ENCODE measurements around the gene ACAP1.

ACAP1 gene, protein sequence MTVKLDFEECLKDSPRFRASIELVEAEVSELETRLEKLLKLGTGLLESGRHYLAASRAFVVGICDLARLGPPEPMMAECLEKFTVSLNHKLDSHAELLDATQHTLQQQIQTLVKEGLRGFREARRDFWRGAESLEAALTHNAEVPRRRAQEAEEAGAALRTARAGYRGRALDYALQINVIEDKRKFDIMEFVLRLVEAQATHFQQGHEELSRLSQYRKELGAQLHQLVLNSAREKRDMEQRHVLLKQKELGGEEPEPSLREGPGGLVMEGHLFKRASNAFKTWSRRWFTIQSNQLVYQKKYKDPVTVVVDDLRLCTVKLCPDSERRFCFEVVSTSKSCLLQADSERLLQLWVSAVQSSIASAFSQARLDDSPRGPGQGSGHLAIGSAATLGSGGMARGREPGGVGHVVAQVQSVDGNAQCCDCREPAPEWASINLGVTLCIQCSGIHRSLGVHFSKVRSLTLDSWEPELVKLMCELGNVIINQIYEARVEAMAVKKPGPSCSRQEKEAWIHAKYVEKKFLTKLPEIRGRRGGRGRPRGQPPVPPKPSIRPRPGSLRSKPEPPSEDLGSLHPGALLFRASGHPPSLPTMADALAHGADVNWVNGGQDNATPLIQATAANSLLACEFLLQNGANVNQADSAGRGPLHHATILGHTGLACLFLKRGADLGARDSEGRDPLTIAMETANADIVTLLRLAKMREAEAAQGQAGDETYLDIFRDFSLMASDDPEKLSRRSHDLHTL
- total RNA-seq: 79.5 to 466 (median 306) reads per million in 9 experiments

DNA sequence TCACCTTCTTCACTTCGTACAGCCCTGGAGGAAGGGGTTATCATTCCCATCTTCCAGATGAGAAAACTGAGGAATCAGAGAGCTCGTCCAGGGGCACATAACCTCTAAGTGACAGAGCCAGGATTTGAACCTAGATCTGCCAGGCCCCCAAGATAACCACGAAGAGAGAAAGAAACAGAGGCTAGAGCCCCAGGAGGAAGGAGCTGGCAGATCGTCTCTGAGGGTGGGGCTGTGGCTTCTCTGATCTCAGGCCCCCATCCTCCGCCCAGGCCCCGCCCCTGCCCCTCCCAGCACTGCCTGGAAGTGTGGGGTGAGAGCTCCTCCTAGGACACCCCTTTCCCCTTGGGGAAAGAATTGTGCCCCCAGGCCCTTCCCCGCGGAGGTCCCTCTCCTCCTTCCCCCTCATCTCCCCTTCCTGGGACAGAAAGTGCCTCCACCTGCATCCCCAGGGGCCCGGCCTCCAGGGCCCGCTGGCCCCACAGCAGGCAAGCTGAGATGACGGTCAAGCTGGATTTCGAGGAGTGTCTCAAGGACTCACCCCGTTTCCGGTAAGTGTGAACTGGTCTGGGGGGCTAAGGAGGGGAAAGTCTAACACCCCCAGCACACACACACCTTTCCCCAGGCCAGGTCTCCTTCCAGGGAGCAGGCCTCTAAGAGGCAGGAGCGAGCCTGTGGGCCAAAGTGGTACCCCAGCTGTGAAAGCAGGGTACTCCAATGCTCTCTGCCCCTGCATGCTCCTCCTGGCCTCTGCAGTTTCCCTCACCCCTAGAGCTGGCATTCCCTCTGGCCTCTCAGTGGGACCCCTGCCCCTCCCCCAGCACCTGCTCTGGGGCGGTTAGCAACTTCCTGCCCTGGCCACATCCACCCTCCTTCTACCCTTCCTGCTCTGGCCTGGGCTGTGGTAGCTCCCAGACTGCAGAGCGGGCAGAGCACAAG lies at the start of gene ACAP1:
Gene ACAP1 (plus strand): TSS at position 290 of the 936 bp plus-strand sequence. CDS start 206 bp downstream, at position 496.
- Mint-ChIP-seq H3K4me1 (ENCODE audit: low read depth in 2 of 2) (peaks cover 30 to 44% of the 10 kb centered on the region in 2 donors), H3K4me3 (peak within 1 kb of the TSS; percentile 96 to 97), H3K27ac (peak within 1 kb of the TSS; percentile 91 to 94), H3K9me3 (no peaks in the 10 kb centered on the region), H3K36me3 (ENCODE audit: insufficient read depth) (peaks cover 43% of the 10 kb centered on the region), H3K27me3 (no peaks in the 10 kb centered on the region)
- DNase-seq: peak; percentile 67 to 74 (median 68)
- ATAC-seq (replicated peaks): peak; percentile 94

DNA sequence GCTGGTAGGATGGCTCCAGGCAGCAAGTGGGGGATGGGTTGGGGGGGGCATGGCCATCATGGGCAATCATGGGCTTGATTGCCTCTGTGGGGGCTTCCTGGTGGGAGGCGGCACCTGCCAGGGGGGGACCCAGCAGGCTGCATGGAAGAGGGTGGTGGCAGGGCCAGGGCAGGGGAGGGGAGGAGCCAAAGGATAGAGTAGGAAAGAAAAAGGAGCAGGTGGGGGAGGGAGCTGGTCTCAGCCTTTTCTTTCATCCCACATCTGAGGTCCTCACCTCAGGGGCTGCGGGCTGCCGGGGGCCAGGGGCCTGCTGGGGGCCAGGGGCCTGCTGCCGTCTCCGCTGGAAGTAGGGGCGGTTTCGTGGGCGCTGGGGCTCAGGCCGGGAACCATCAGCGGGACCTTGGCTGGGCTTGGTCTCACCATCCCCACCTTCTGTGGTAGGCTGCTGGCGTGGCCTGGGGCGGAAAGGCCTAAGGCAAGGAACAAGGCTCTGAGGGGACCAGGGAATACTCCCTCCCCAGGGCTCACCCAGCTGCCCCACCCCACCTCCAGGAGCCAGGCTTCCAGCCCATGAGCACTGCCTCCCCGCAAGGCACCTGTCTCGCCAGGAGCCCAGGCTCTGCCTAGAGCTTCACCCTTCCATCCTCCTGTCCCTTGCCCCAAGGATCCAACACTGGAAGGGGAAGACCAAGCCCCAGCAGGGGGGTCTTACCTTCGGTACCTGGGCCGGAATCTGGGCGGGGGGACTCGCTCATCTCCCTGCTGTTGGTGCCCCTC lies 46.9 kb upstream of the ACAP1 start:
- DNase-seq: no peak
- H3K4me1 Mint-ChIP-seq (ENCODE audit: low read depth in 2 of 2): peaks cover 3 to 6% of the 10 kb centered on the region in 2 donors
- no peak overlapping the region for H3K4me3 Mint-ChIP-seq
- H3K27ac Mint-ChIP-seq: no peak overlapping the region
- no peaks in the 10 kb centered on the region for H3K9me3 Mint-ChIP-seq
- H3K36me3 Mint-ChIP-seq (ENCODE audit: insufficient read depth): peaks cover 8% of the 10 kb centered on the region
- ATAC-seq (replicated peaks): no peak
- H3K27me3 Mint-ChIP-seq: peaks cover 44 to 47% of the 10 kb centered on the region in 2 donors

DNA sequence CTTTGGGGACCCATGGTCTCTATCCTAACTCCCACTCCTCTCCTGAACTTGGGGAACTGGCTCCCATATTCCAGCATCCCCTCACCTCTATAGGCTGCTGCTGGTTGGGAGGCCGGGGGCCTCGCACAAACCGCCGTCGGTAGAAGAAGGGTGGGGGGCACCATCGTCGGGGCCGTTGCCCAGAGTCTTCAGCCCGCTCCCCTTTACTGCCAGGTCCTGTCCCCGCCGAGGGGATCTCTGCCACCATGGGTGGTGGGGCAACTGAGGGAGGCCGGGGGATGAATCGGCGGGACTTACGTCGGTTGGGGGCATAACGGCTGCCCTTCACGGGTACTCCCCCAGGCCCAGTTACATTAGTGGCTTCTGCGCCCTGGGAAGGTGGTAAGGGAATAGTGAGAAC lies 46.2 kb upstream of the ACAP1 start:
- no peak for DNase-seq
- H3K27ac Mint-ChIP-seq: no peak overlapping the region
- peaks cover 6 to 10% of the 10 kb centered on the region in 2 donors for H3K4me1 Mint-ChIP-seq (ENCODE audit: low read depth in 2 of 2)
- H3K27me3 Mint-ChIP-seq: peaks cover 39 to 42% of the 10 kb centered on the region in 2 donors
- no peak overlapping the region for H3K4me3 Mint-ChIP-seq
- ATAC-seq (replicated peaks): no peak
- H3K36me3 Mint-ChIP-seq (ENCODE audit: insufficient read depth): peaks cover 5% of the 10 kb centered on the region
- H3K9me3 Mint-ChIP-seq: no peaks in the 10 kb centered on the region

DNA sequence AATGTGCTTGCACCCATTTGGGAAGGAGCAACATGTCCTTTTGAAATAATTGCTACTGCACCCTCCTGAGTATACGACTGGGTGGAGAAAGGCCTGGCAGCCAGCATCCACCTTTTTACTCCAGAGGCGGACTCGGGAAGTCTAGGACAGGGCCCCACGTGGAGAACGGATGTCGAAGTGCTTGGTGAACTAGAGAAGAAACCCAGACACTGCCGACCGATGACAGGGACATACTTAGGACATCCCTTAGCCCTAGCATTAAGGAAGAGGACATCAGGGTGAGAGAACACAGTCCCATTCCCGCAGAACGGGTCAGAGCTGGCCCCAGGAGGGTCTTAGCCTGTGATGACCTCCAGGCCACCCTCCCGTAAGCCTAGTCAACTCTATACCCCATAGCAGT lies 45.6 kb upstream of the ACAP1 start:
- ATAC-seq (replicated peaks) (no peak), DNase-seq (no peak)
- Mint-ChIP-seq H3K4me1 (ENCODE audit: low read depth in 2 of 2) (peaks cover 11 to 12% of the 10 kb centered on the region in 2 donors), H3K36me3 (ENCODE audit: insufficient read depth) (peaks cover 5% of the 10 kb centered on the region), H3K4me3 (no peak overlapping the region), H3K9me3 (no peaks in the 10 kb centered on the region), H3K27me3 (peaks cover 34 to 44% of the 10 kb centered on the region in 2 donors), H3K27ac (no peak overlapping the region)

DNA sequence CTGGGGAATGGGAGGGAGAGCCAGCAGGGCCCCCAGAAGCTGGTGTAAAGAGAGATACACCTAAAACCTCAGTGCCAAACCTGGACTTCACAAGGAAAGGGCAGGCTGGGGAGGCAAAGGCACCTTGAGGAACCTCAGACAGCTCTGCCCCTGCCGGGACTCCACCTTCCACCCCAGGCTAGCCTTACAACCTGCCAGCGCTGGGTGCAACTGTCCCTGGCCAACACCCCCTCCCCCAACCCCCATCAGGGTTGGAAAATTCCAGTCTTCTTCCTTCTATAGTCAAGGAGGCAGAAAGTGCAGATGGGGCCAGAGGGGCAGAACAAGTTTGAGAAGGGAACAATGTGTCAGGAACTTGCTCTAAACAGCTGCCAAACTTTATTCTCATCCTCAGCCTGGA lies 44.1 kb upstream of the ACAP1 start:
- no peak overlapping the region for H3K4me3 Mint-ChIP-seq
- peaks cover 5% of the 10 kb centered on the region for H3K36me3 Mint-ChIP-seq (ENCODE audit: insufficient read depth)
- ATAC-seq (replicated peaks): no peak
- no peak for DNase-seq
- H3K4me1 Mint-ChIP-seq (ENCODE audit: low read depth in 2 of 2): peaks cover 15 to 19% of the 10 kb centered on the region in 2 donors
- H3K9me3 Mint-ChIP-seq: no peaks in the 10 kb centered on the region
- no peak overlapping the region for H3K27ac Mint-ChIP-seq
- H3K27me3 Mint-ChIP-seq: peaks cover 27 to 37% of the 10 kb centered on the region in 2 donors

DNA sequence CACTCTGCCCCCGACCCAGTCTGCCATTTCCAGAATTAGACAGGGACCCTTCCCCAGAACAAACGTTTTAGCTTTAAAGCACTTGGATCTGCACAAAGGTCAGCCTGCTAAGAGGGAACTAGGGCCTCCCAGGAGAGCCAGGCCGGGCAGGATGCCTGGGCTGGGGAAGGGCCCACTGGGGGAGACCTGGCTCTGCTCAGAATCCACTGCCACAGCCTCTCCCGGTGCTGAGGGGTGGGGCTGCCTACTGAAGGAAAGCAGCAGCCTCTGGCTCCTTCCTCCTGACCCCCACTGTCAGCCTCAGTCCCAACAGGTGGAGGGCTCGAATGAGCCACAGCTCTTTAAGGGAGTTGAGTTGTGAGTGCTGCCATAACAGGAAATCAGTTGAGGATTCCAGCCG lies 43.6 kb upstream of the ACAP1 start:
- H3K27ac Mint-ChIP-seq: no peak overlapping the region
- H3K36me3 Mint-ChIP-seq (ENCODE audit: insufficient read depth): peaks cover 7% of the 10 kb centered on the region
- H3K27me3 Mint-ChIP-seq: peaks cover 22 to 32% of the 10 kb centered on the region in 2 donors
- H3K4me3 Mint-ChIP-seq: no peak overlapping the region
- no peaks in the 10 kb centered on the region for H3K9me3 Mint-ChIP-seq
- DNase-seq (no peak), ATAC-seq (replicated peaks) (no peak)
- H3K4me1 Mint-ChIP-seq (ENCODE audit: low read depth in 2 of 2): peaks cover 15 to 19% of the 10 kb centered on the region in 2 donors

DNA sequence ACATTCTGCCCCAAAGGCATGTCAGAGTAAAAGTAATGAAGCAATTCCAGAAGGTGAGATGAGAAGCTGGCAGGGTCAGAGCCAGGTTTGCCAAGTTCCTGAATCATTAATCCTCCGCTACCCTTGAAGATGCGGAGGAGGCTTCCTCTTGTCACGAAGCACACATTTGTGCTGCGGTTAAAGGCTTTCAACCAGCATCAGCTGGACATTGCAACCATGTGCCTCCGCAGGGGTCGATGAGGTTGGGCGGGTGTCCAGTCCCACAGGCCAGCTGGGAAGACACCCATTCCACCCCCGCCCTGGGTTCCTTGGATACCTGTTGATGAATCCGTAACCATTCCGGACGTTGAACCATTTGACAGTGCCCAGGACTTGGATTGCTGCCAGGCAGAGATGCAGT lies 43.2 kb upstream of the ACAP1 start:
- H3K4me1 Mint-ChIP-seq (ENCODE audit: low read depth in 2 of 2): peaks cover 15 to 19% of the 10 kb centered on the region in 2 donors
- peaks cover 10% of the 10 kb centered on the region for H3K36me3 Mint-ChIP-seq (ENCODE audit: insufficient read depth)
- peak overlapping the region; percentile 59 to 92 for H3K4me3 Mint-ChIP-seq
- no peak overlapping the region for H3K27ac Mint-ChIP-seq
- no peaks in the 10 kb centered on the region for H3K9me3 Mint-ChIP-seq
- DNase-seq (no peak), ATAC-seq (replicated peaks) (no peak)
- peaks cover 18 to 28% of the 10 kb centered on the region in 2 donors for H3K27me3 Mint-ChIP-seq

DNA sequence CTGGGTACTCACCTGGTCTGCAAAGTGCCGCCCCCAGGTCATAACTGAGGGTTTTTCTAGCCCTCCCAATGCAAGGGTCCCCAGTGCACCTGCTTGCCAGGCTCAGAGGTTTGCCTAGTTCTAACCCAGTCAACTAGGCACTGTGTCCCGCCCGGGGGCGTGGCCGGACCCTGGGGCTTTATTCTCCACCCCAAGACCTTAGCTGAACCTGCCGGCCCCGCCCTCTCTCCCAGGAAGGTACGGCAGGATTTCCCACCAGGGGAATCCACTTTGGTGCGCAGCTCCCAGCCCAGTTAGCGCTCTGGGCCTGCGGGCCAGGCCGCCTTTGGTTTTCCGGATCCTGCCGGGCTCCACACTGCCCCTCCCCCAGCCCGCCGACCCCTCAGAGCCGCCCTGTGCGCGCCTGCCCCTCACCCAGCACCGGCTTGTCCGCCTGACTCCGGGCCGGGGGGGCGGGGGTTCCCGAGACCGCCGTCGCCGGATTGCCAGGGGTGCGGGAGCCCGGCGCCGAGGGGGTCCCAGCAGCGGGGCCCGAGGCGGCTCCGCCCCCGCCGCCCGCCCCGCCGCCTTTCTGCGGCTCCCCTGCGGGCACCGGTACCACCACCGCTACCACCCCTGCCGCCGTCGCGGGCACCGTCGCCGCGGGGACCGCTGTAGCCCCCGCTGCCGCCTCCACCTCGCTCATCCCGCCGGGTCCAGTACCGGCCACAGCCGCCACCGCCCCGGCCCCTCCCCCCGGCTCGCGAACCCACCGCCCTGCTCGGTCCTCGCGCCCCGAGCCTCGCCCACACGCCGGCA lies 42.3 kb upstream of the ACAP1 start:
- H3K4me1 Mint-ChIP-seq (ENCODE audit: low read depth in 2 of 2): peaks cover 15 to 19% of the 10 kb centered on the region in 2 donors
- peaks cover 17 to 23% of the 10 kb centered on the region in 2 donors for H3K27me3 Mint-ChIP-seq
- H3K9me3 Mint-ChIP-seq: no peaks in the 10 kb centered on the region
- peak overlapping the region in 1 of 2 donors; percentile 5 for H3K27ac Mint-ChIP-seq
- ATAC-seq (replicated peaks) (peak; percentile 32), DNase-seq (no peak)
- peaks cover 10% of the 10 kb centered on the region for H3K36me3 Mint-ChIP-seq (ENCODE audit: insufficient read depth)
- H3K4me3 Mint-ChIP-seq: peak overlapping the region; percentile 59 to 92

DNA sequence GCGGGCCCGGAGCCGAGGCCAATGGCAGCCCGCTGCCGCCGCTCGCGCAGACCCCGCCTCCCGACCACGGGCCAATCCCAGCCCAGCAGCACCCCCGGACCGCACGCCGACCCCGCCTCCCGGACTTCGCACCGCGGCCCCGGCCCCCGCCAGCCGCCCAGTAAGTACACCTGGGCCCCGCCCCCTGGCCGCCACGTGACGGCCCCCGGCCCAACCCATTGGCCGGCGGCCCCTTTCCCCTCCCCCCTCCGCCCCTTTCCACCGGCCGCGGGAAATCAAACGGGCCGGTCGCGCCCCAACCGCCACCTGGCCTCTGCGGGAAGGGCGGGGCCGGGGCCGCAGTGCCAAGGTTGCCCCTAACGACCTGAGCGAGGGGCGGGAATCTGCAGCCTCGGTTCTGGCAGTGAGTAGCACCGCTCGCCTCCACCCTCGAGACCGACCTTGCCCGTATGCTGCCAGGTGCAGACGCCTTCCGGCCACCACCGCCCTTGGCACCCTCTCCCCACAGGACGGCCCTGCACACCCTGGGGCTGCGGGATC lies 41.6 kb upstream of the ACAP1 start, which contains the start of gene YBX2:
Gene YBX2 (minus strand): TSS at position 26 of the 540 bp plus-strand sequence. CDS start 139 bp downstream, outside the sequence.
- Mint-ChIP-seq H3K27ac (peak within 1 kb of the TSS; percentile 5 to 93), H3K27me3 (peaks cover 17 to 23% of the 10 kb centered on the region in 2 donors)
- peak; percentile 48 to 67 (median 67) for DNase-seq

DNA sequence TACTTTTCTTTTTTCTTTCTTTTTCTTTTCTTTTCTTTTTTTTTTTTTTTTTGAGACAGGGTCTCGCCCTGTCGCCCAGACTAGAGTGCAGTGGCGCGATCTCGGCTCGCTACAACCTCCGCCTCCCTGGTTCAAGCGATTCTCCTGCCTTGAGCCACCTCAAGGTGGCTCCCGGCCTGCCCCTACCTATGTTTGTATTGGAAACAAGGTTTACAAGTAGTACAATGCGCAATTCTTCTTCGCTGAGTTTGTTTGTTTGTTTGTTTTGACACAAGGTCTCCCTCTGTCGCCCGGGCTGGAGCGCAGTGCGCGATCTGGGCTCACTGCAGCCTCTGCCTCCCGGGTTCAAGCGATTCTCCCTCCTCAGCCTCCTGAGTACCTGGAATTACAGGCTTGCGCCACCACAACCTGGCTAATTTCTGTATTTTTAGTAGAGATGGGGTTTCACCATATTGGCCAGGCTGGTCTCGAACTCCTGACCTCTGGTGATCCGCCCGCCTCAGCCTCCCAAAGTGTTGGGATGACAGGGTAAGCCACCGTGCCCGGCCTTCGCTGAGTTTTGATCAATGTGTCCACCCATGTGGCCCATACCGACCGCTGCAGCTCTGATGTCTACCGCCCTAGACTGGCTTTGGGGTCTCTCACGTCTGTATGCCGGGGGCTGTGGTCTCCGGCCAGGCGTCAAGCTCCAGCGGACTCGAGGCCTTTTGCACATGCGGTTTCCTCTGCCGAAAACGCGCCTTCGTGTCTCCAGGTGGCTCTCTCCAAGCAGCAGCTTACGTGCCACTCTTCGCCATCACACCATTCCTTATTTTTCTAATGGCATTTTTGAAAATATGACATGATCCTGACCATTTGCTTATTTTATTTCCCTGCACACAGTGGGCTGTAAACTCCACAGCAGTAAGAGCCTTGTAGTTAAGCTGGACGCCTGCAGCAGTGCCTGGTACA lies 40.8 kb upstream of the ACAP1 start:
- Mint-ChIP-seq H3K4me3 (peak overlapping the region; percentile 92 to 94), H3K4me1 (ENCODE audit: low read depth in 2 of 2) (peaks cover 15 to 19% of the 10 kb centered on the region in 2 donors), H3K9me3 (no peaks in the 10 kb centered on the region), H3K27ac (peak overlapping the region in 1 of 2 donors; percentile 93), H3K36me3 (ENCODE audit: insufficient read depth) (peaks cover 10% of the 10 kb centered on the region), H3K27me3 (peaks cover 10 to 23% of the 10 kb centered on the region in 2 donors)
- DNase-seq: no peak
- no peak for ATAC-seq (replicated peaks)

More for the DNA sequence above, 41.6 kb upstream of the ACAP1 start, which contains the start of gene YBX2:
- peaks cover 10% of the 10 kb centered on the region for H3K36me3 Mint-ChIP-seq (ENCODE audit: insufficient read depth)
- H3K4me1 Mint-ChIP-seq (ENCODE audit: low read depth in 2 of 2): peaks cover 15 to 19% of the 10 kb centered on the region in 2 donors
- peak; percentile 79 for ATAC-seq (replicated peaks)
- peak within 1 kb of the TSS; percentile 92 to 94 for H3K4me3 Mint-ChIP-seq
- no peaks in the 10 kb centered on the region for H3K9me3 Mint-ChIP-seq
